KMS-11 (cell line): ENCODE measurements around the gene SEMA3A.

Experiments
- H2AFZ ChIP-seq: fragments of 200-600 bp; sonication (generic); 2 replicates; pipeline ENCODE4 v1.6.1; 2016; ENCODE audit warnings: antibody characterized with exemption, mixed run types, low read depth
- H3K27ac ChIP-seq: fragments of 200-600 bp; sonication (generic); 2 replicates; pipeline ENCODE4 v1.6.1; 2016; ENCODE audit warnings: mild to moderate bottlenecking, mixed run types
- H3K27me3 ChIP-seq: fragments of 200-600 bp; sonication (generic); 2 replicates; pipeline ENCODE4 v1.6.1; 2017; ENCODE audit warnings: mild to moderate bottlenecking, low read depth, mixed run types, moderate library complexity; ENCODE audit not compliant: insufficient read depth
- H3K36me3 ChIP-seq: fragments of 200-600 bp; sonication (generic); 2 replicates; pipeline ENCODE4 v1.6.1; 2017; ENCODE audit warnings: mild to moderate bottlenecking, mixed run types; ENCODE audit not compliant: insufficient read depth
- H3K4me1 ChIP-seq: fragments of 200-600 bp; sonication (generic); 2 replicates; pipeline ENCODE4 v1.6.1; 2016; ENCODE audit warnings: mild to moderate bottlenecking, low read depth, mixed run types; ENCODE audit not compliant: poor library complexity, severe bottlenecking
- H3K4me2 ChIP-seq: fragments of 200-600 bp; sonication (generic); 2 replicates; pipeline ENCODE4 v1.7.0; 2016; ENCODE audit warnings: mild to moderate bottlenecking, mixed run types
- H3K4me3 ChIP-seq: fragments of 200-600 bp; sonication (generic); IDR thresholded peaks from 2 replicates; pipeline ENCODE4 v1.6.1; 2017; ENCODE audit warnings: low read depth, low read length, mixed read lengths; ENCODE audit not compliant: insufficient read depth
- H3K79me2 ChIP-seq: fragments of 200-600 bp; sonication (generic); 2 replicates; pipeline ENCODE4 v1.6.1; 2016; ENCODE audit warnings: low read depth, mixed run types; ENCODE audit not compliant: insufficient read depth
- H3K9ac ChIP-seq: fragments of 200-600 bp; sonication (generic); 2 replicates; pipeline ENCODE4 v1.6.1; 2016; ENCODE audit warnings: mild to moderate bottlenecking, mixed run types
- H4K20me1 ChIP-seq: fragments of 200-600 bp; sonication (generic); 2 replicates; pipeline ENCODE4 v1.6.1; 2016; ENCODE audit warnings: mild to moderate bottlenecking, mixed run types; ENCODE audit not compliant: insufficient read depth
- CTCF ChIP-seq: fragments of 200-600 bp; sonication (generic); conservative IDR thresholded peaks from 2 replicates; pipeline ENCODE4 v1.6.1; 2017; ENCODE audit warnings: low read depth, mild to moderate bottlenecking, antibody characterized with exemption, low read length, moderate library complexity, mixed read lengths

Gene SEMA3A

GRCh38 chr7:84081973-84082522, 112.5 kb downstream of the SEMA3A start:
- Histone ChIP-seq H3K9ac (no peak overlapping the region), H2AFZ (no peak overlapping the region), H4K20me1 (no peaks in the 10 kb centered on the region; the same call in 1 of the 2 replicates), H3K4me1 (peaks cover 4% of the 10 kb centered on the region), H3K36me3 (no peaks in the 10 kb centered on the region), H3K79me2 (no peaks in the 10 kb centered on the region), H3K4me2 (no peak overlapping the region), H3K4me3 (no peak overlapping the region), H3K27me3 (no peaks in the 10 kb centered on the region), H3K27ac (no peak overlapping the region)
- TF ChIP-seq CTCF, result no peak

GRCh38 chr7:84077336-84077735, 117.3 kb downstream of the SEMA3A start:
- TF ChIP-seq CTCF, result no peak
- H2AFZ ChIP-seq, result no peak overlapping the region

GRCh38 chr7:84076219-84076618, 118.4 kb downstream of the SEMA3A start:
- Histone ChIP-seq H3K36me3 (no peaks in the 10 kb centered on the region), H3K4me1 (no peaks in the 10 kb centered on the region), H3K79me2 (no peaks in the 10 kb centered on the region), H3K4me2 (no peak overlapping the region), H3K27ac (no peak overlapping the region), H3K4me3 (no peak overlapping the region), H2AFZ (no peak overlapping the region), H3K27me3 (no peaks in the 10 kb centered on the region), H3K9ac (no peak overlapping the region), H4K20me1 (no peaks in the 10 kb centered on the region; the same call in 1 of the 2 replicates)
- no peak for TF ChIP-seq CTCF

More at GRCh38 chr7:84077336-84077735, 117.3 kb downstream of the SEMA3A start:
- Histone ChIP-seq H3K79me2 (no peaks in the 10 kb centered on the region), H3K4me1 (no peaks in the 10 kb centered on the region), H3K9ac (no peak overlapping the region), H3K36me3 (no peaks in the 10 kb centered on the region), H3K27me3 (no peaks in the 10 kb centered on the region), H3K27ac (no peak overlapping the region), H3K4me2 (no peak overlapping the region), H4K20me1 (no peaks in the 10 kb centered on the region; the same call in 1 of the 2 replicates), H3K4me3 (no peak overlapping the region)

GRCh38 chr7:84073186-84073875, 121.3 kb downstream of the SEMA3A start:
- no peak overlapping the region for H3K4me3 ChIP-seq
- H3K4me1 ChIP-seq, result no peaks in the 10 kb centered on the region
- H3K9ac ChIP-seq, result no peak overlapping the region
- H3K4me2 ChIP-seq, result no peak overlapping the region
- no peaks in the 10 kb centered on the region for H3K27me3 ChIP-seq
- TF ChIP-seq CTCF, result no peak
- no peak overlapping the region for H3K27ac ChIP-seq
- no peaks in the 10 kb centered on the region; the same call in 1 of the 2 replicates for H4K20me1 ChIP-seq
- H3K36me3 ChIP-seq, result no peaks in the 10 kb centered on the region
- no peaks in the 10 kb centered on the region for H3K79me2 ChIP-seq
- H2AFZ ChIP-seq, result no peak overlapping the region
